HL-60 (cell line): ENCODE results near the gene SLC5A5.

ENCODE experiments used
- CTCF ChIP-seq: IDR thresholded peaks from one replicate; pipeline ENCODE4 v1.5.1; 2011; ENCODE audit warnings: low read length, control low read depth, inconsistent platforms; ENCODE audit not compliant: insufficient read depth
- POLR2AphosphoS5 ChIP-seq: IDR thresholded peaks from 2 replicates; pipeline ENCODE4 v1.6.1; 2012; ENCODE audit warnings: low read depth
- REST ChIP-seq: IDR thresholded peaks from 2 replicates; pipeline ENCODE4 v1.6.1; 2012; ENCODE audit warnings: low read depth; ENCODE audit not compliant: insufficient replicate concordance
- SPI1 ChIP-seq: IDR thresholded peaks from 2 replicates; pipeline ENCODE4 v1.6.1; 2012; ENCODE audit warnings: low read depth, mild to moderate bottlenecking, borderline replicate concordance

GRCh38 chr19:17933414-17934129, 61.8 kb downstream of the SLC5A5 start:
- TF ChIP-seq CTCF (no peak), POLR2AphosphoS5 (no peak), REST (no peak), SPI1 (no peak)
